ENCODE measurements around the gene STX11.

The STX11 gene

GRCh38 chr6:144213315-144213714 is 63.0 kb downstream of the STX11 start:
- Histone ChIP-seq H3K9ac (ENCODE audit: low read length) (no peak overlapping the region), H3K9me3 (ENCODE audit: insufficient read depth, low read length) (no peaks in the 10 kb centered on the region), H3K4me3 (ENCODE audit: insufficient read depth, low read length, poor library complexity, severe bottlenecking) (no peak overlapping the region), H3K27ac (ENCODE audit: low read depth, low read length) (no peak overlapping the region), H3K4me2 (ENCODE audit: low read depth, low read length, poor library complexity, severe bottlenecking) (no peak overlapping the region), H3K36me3 (ENCODE audit: low read length) (no peaks in the 10 kb centered on the region), H2AFZ (ENCODE audit: low read depth, low read length, severe bottlenecking) (no peak overlapping the region), H3K27me3 (ENCODE audit: low read length) (no peaks in the 10 kb centered on the region), H3F3A (ENCODE audit: insufficient read depth) (no peaks in the 10 kb centered on the region), H3K79me2 (ENCODE audit: insufficient read depth, low read length) (no peaks in the 10 kb centered on the region), H3K9me2 (replicated peaks; ENCODE audit: insufficient read depth, low read length) (no peaks in the 10 kb centered on the region), H4K20me1 (ENCODE audit: low read depth, low read length) (no peaks in the 10 kb centered on the region)
- TF ChIP-seq EZH2phosphoT487 (conservative IDR thresholded peaks at IDR 0.05; ENCODE audit: low read length) (no peak), CTCF (IDR thresholded peaks at IDR 0.05; ENCODE audit: insufficient read depth, low read length, poor library complexity, severe bottlenecking) (no peak)

GRCh38 chr6:144214029-144214428 is 63.7 kb downstream of the STX11 start:
- H3K9me3 ChIP-seq (ENCODE audit: insufficient read depth, low read length): no peaks in the 10 kb centered on the region
- no peaks in the 10 kb centered on the region for H3K36me3 ChIP-seq (ENCODE audit: low read length)
- no peak overlapping the region for H3K4me2 ChIP-seq (ENCODE audit: low read depth, low read length, poor library complexity, severe bottlenecking)
- no peaks in the 10 kb centered on the region for H4K20me1 ChIP-seq (ENCODE audit: low read depth, low read length)
- no peak overlapping the region for H3K4me3 ChIP-seq (ENCODE audit: insufficient read depth, low read length, poor library complexity, severe bottlenecking)
- no peak overlapping the region for H3K27ac ChIP-seq (ENCODE audit: low read depth, low read length)
- no peak overlapping the region for H2AFZ ChIP-seq (ENCODE audit: low read depth, low read length, severe bottlenecking)
- H3K9me2 ChIP-seq (replicated peaks; ENCODE audit: insufficient read depth, low read length): no peaks in the 10 kb centered on the region
- H3F3A ChIP-seq (ENCODE audit: insufficient read depth): no peaks in the 10 kb centered on the region
- H3K79me2 ChIP-seq (ENCODE audit: insufficient read depth, low read length): no peaks in the 10 kb centered on the region
- TF ChIP-seq CTCF (IDR thresholded peaks at IDR 0.05; ENCODE audit: insufficient read depth, low read length, poor library complexity, severe bottlenecking) (no peak), EZH2phosphoT487 (conservative IDR thresholded peaks at IDR 0.05; ENCODE audit: low read length) (no peak)
- H3K27me3 ChIP-seq (ENCODE audit: low read length): no peaks in the 10 kb centered on the region
- no peak overlapping the region for H3K9ac ChIP-seq (ENCODE audit: low read length)

GRCh38 chr6:144214622-144215401 is 64.5 kb downstream of the STX11 start:
- Histone ChIP-seq H3K9ac (ENCODE audit: low read length) (no peak overlapping the region), H3K9me3 (ENCODE audit: insufficient read depth, low read length) (no peaks in the 10 kb centered on the region), H3K9me2 (replicated peaks; ENCODE audit: insufficient read depth, low read length) (no peaks in the 10 kb centered on the region), H3K79me2 (ENCODE audit: insufficient read depth, low read length) (no peaks in the 10 kb centered on the region), H2AFZ (ENCODE audit: low read depth, low read length, severe bottlenecking) (peak overlapping the region; percentile 75), H3K4me2 (ENCODE audit: low read depth, low read length, poor library complexity, severe bottlenecking) (no peak overlapping the region), H3K27ac (ENCODE audit: low read depth, low read length) (no peak overlapping the region), H3K36me3 (ENCODE audit: low read length) (no peaks in the 10 kb centered on the region), H3F3A (ENCODE audit: insufficient read depth) (no peaks in the 10 kb centered on the region), H3K4me3 (ENCODE audit: insufficient read depth, low read length, poor library complexity, severe bottlenecking) (no peak overlapping the region), H3K27me3 (ENCODE audit: low read length) (no peaks in the 10 kb centered on the region), H4K20me1 (ENCODE audit: low read depth, low read length) (no peaks in the 10 kb centered on the region)
- TF ChIP-seq EZH2phosphoT487 (conservative IDR thresholded peaks at IDR 0.05; ENCODE audit: low read length): no peak
- no peak for TF ChIP-seq CTCF (IDR thresholded peaks at IDR 0.05; ENCODE audit: insufficient read depth, low read length, poor library complexity, severe bottlenecking)

Measured in SU-DHL-6 (cell line).